OCI-LY1 (cell line): Measurements from ENCODE around the gene DNMT1.

Experiments
- H2AFZ ChIP-seq: fragments of 200-600 bp; sonication (generic), shearing (Covaris generic); 2 replicates; pipeline ENCODE4 v1.6.0; 2014; ENCODE audit warnings: antibody characterized with exemption, mild to moderate bottlenecking, low read length
- H3F3A ChIP-seq: fragments of 200-600 bp; sonication (generic), shearing (Covaris generic); 2 replicates; pipeline ENCODE4 v1.6.0; 2014; ENCODE audit warnings: mild to moderate bottlenecking, antibody characterized with exemption, low read length, moderate library complexity; ENCODE audit not compliant: insufficient read depth
- H3K27ac ChIP-seq: fragments of 200-600 bp; sonication (generic); 2 replicates; pipeline ENCODE4 v1.5.1; 2014; ENCODE audit warnings: low read length, mixed run types, mild to moderate bottlenecking, low read depth; ENCODE audit not compliant: poor library complexity, severe bottlenecking
- H3K27me3 ChIP-seq: fragments of 200-600 bp; sonication (generic); 2 replicates; pipeline ENCODE4 v1.6.0; 2014; ENCODE audit warnings: antibody characterized with exemption, mild to moderate bottlenecking, low read length, moderate library complexity; ENCODE audit not compliant: insufficient read depth
- H3K36me3 ChIP-seq: fragments of 200-600 bp; sonication (generic); 2 replicates; pipeline ENCODE4 v1.6.1; 2014; ENCODE audit warnings: mild to moderate bottlenecking, antibody characterized with exemption, low read length, moderate library complexity, mixed read lengths; ENCODE audit not compliant: insufficient read depth
- H3K4me1 ChIP-seq: fragments of 200-600 bp; sonication (generic); 2 replicates; pipeline ENCODE4 v1.5.1; 2014; ENCODE audit warnings: mild to moderate bottlenecking, low read length, moderate library complexity; ENCODE audit not compliant: insufficient read depth, severe bottlenecking
- H3K4me2 ChIP-seq: fragments of 200-600 bp; sonication (generic), shearing (Covaris generic); 2 replicates; pipeline ENCODE4 v1.6.1; 2014; ENCODE audit warnings: low read length
- H3K4me3 ChIP-seq: fragments of 200-600 bp; sonication (generic); 2 replicates; pipeline ENCODE4 v1.5.1; 2014; ENCODE audit warnings: low read length, low read depth, mild to moderate bottlenecking, mixed read lengths; ENCODE audit not compliant: poor library complexity, severe bottlenecking
- H3K79me2 ChIP-seq: fragments of 200-600 bp; shearing (Covaris generic); 2 replicates; pipeline ENCODE4 v1.6.1; 2016; ENCODE audit warnings: mixed run types, low read length, mixed read lengths; ENCODE audit not compliant: insufficient read depth
- H3K9ac ChIP-seq: fragments of 200-600 bp; sonication (generic), shearing (Covaris generic); 2 replicates; pipeline ENCODE4 v1.6.1; 2014; ENCODE audit warnings: mild to moderate bottlenecking, low read length, mixed read lengths
- H3K9me2 ChIP-seq: fragments of 200-600 bp; sonication (generic), shearing (Covaris generic); 2 replicates; pipeline ENCODE4 v1.6.1; 2014; ENCODE audit warnings: low read depth, mild to moderate bottlenecking, low read length, mixed read lengths
- H3K9me3 ChIP-seq: fragments of 200-600 bp; shearing (Covaris generic); 2 replicates; pipeline ENCODE4 v1.6.1; 2014; ENCODE audit warnings: low read length, mixed read lengths
- H4K20me1 ChIP-seq: fragments of 200-600 bp; sonication (generic), shearing (Covaris generic); 2 replicates; pipeline ENCODE4 v1.6.0; 2016; ENCODE audit warnings: mild to moderate bottlenecking, low read length; ENCODE audit not compliant: insufficient read depth
- CTCF ChIP-seq: fragments of 200-600 bp; sonication (generic), shearing (Covaris generic); IDR thresholded peaks from 2 replicates; pipeline ENCODE4 v1.5.1; 2017; ENCODE audit warnings: mild to moderate bottlenecking, antibody characterized with exemption, low read length, moderate library complexity, mixed read lengths
- EZH2 ChIP-seq: fragments of 200-600 bp; sonication (generic), shearing (Covaris generic); IDR thresholded peaks from 2 replicates; pipeline ENCODE4 v1.8.0; 2017; ENCODE audit warnings: borderline replicate concordance, mixed run types, mild to moderate bottlenecking, antibody characterized with exemption, low read length, moderate library complexity, mixed read lengths

DNMT1 gene

GRCh38 chr19:10227026-10227971 lies 32.5 kb upstream of the DNMT1 start:
- peak overlapping the region; percentile 42 for H3K4me3 ChIP-seq
- H4K20me1 ChIP-seq, result no peaks in the 10 kb centered on the region
- H3K4me2 ChIP-seq, result peak overlapping the region; percentile 61
- H3K79me2 ChIP-seq, result peaks cover 54% of the 10 kb centered on the region
- no peak overlapping the region for H2AFZ ChIP-seq
- peak overlapping the region; percentile 98 for H3K27ac ChIP-seq
- H3K4me1 ChIP-seq, result peaks cover 72% of the 10 kb centered on the region
- H3K9me2 ChIP-seq, result no peaks in the 10 kb centered on the region
- H3K9ac ChIP-seq, result peak overlapping the region; percentile 16; the same call in 1 of the 2 replicates
- no peaks in the 10 kb centered on the region for H3K9me3 ChIP-seq
- peaks cover 4% of the 10 kb centered on the region; the same call in 1 of the 2 replicates for H3F3A ChIP-seq
- TF ChIP-seq EZH2, result no peak
- peak; percentile 63; the same call in 1 of the 2 replicates for TF ChIP-seq CTCF
- H3K27me3 ChIP-seq, result no peaks in the 10 kb centered on the region
- peaks cover 59% of the 10 kb centered on the region for H3K36me3 ChIP-seq

DNA sequence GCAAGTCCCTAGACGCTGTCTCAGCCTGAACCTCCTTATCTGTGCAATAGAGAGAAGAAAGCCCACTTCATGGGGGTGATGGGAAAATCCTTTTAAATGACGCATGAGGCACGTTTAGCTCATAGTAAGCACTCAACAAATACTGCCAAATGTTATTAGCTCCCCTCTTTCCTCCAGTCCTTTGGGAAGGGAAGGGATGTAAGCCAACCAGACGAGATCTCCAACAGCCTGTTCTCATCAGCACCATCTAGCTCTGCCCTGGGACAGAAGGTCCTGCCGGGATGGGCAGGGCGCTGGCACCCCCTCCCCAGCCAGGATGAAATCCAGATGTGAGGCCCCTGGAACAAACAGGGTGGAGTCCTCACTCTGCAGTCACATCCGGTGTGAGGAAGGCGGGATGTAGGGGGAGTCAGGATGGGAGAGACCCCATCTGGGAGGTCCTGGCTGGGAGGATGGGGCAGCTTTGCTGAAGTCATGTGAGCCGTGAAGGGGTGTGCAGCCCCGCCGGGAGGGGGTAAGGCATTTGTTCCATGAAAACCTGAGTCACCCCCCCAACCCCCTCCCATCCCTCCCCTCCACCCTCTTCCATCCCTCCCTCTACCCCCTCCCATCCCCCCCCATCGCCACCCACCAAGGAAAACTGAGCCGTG lies 31.7 kb upstream of the DNMT1 start:
- TF ChIP-seq EZH2, result no peak
- no peak for TF ChIP-seq CTCF
- peaks cover 59% of the 10 kb centered on the region for H3K36me3 ChIP-seq
- H3K9ac ChIP-seq, result peak overlapping the region; percentile 38; the same call in 1 of the 2 replicates
- peaks cover 72% of the 10 kb centered on the region for H3K4me1 ChIP-seq
- H3K79me2 ChIP-seq, result peaks cover 52% of the 10 kb centered on the region
- H3F3A ChIP-seq, result peaks cover under 1% of the 10 kb centered on the region; the same call in 1 of the 2 replicates
- H3K27ac ChIP-seq, result peak overlapping the region; percentile 98
- no peak overlapping the region for H2AFZ ChIP-seq
- H3K4me2 ChIP-seq, result peak overlapping the region; percentile 61
- no peaks in the 10 kb centered on the region for H3K9me2 ChIP-seq
- H3K9me3 ChIP-seq, result no peaks in the 10 kb centered on the region
- peak overlapping the region; percentile 42 for H3K4me3 ChIP-seq
- H4K20me1 ChIP-seq, result no peaks in the 10 kb centered on the region
- H3K27me3 ChIP-seq, result no peaks in the 10 kb centered on the region

DNA sequence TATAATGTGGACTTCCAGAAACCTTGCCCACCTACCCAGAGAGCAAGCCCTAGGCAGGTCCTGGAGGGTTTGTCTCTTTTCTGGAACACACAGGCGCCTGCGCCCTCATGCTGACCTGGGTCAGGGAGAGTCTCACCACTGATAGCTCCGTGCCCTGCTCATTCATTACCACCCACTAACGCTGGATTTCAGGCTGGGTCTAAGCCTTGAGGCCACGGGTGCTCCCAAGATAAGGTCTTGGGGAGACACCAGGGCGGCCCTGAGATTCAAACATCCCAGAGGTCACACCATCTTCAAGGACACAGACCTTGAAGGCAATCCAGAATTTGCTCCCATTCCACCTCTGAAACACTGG lies 31.2 kb upstream of the DNMT1 start:
- Histone ChIP-seq H3K4me2 (peak overlapping the region; percentile 47; the same call in 1 of the 2 replicates), H3K27ac (peak overlapping the region; percentile 98), H4K20me1 (no peaks in the 10 kb centered on the region), H3K36me3 (peaks cover 62% of the 10 kb centered on the region), H3K9ac (peak overlapping the region; percentile 38; the same call in 1 of the 2 replicates), H3K9me2 (no peaks in the 10 kb centered on the region), H3K4me3 (no peak overlapping the region), H3K79me2 (peaks cover 51% of the 10 kb centered on the region), H3K4me1 (peaks cover 76% of the 10 kb centered on the region), H2AFZ (no peak overlapping the region), H3K9me3 (no peaks in the 10 kb centered on the region), H3K27me3 (no peaks in the 10 kb centered on the region), H3F3A (no peaks in the 10 kb centered on the region)
- TF ChIP-seq CTCF (no peak), EZH2 (no peak)
